Activated CD4-positive, alpha-beta T cell treated with anti-CD3 and anti-CD28 coated beads, Interleukin-2, amount 10 ng/mL, durations not matched to agents 7 days and 5 days (primary cell): ENCODE results near the gene ESD. TPM values are rescaled to one million over a fixed set of nuclear protein-coding genes. Genes with fewer than 3 reads are reported as not detected.

Source experiments
- CTCF ChIA-PET: fragments of 350-600 bp; sonication (Branson Sonifier 250); formaldehyde crosslinking; loops from one replicate; lab custom pipeline; 2021; ENCODE audit warnings: antibody characterized with exemption; lab: Charles Lee
- POLR2A ChIA-PET: fragments of 350-600 bp; sonication (Branson Sonifier 250); formaldehyde crosslinking; loops from one replicate; lab custom pipeline; 2021; ENCODE audit warnings: antibody characterized with exemption; lab: Charles Lee
- DNase-seq: peaks from one replicate; pipeline ENCODE4 v3.0.0-alpha.2; 2020
- H3K27ac Mint-ChIP-seq: one replicate; pipeline ENCODE4 v1.8.0; 2021; ENCODE audit warnings: mild to moderate bottlenecking, moderate library complexity, mixed read lengths
- H3K27me3 Mint-ChIP-seq: one replicate; pipeline ENCODE4 v1.8.0; 2021; ENCODE audit warnings: mixed read lengths
- H3K36me3 Mint-ChIP-seq: one replicate; pipeline ENCODE4 v1.8.0; 2021; ENCODE audit warnings: low read depth, mixed read lengths
- H3K4me1 Mint-ChIP-seq: one replicate; pipeline ENCODE4 v1.8.0; 2021; ENCODE audit warnings: mixed read lengths
- H3K4me3 Mint-ChIP-seq: one replicate; pipeline ENCODE4 v1.8.0; 2021; ENCODE audit warnings: mild to moderate bottlenecking, moderate library complexity, mixed read lengths
- H3K9me3 Mint-ChIP-seq: one replicate; pipeline ENCODE4 v1.8.0; 2021; ENCODE audit warnings: mixed read lengths
- total RNA-seq, 2 experiments: library from RNA; stranded (reverse); gene quantifications; one replicate each; pipeline ENCODE4 v1.2.3, GENCODE V29; 2021

Gene ESD
- total RNA-seq, 2 experiments from 2014 or later = 94.7 to 109 TPM

DNA sequence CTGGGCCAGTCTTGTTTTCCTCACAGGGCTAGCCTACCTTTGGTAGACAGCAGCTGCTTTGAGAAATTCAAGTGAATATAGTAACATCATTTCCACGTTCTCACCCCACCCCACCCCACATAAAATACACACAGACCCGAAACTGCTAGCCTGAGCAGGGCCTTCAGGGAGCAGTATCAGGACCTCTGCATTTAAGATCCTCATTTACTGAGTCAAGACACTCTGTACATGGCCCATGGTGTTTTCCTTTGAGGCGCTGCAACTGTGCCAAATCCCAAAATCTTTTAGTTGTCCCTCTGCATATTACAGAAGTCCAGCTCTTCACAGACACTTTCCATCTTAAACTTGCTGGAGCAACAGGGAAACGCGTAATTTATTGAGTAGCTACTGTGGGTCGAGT, 43.0 kb downstream of the ESD start:
- POLR2A ChIA-PET = no interaction called here
- peaks cover 40% of the 10 kb centered on the region for H3K4me1 Mint-ChIP-seq
- H3K27ac Mint-ChIP-seq = no peak overlapping the region
- no peak for DNase-seq
- no peaks in the 10 kb centered on the region for H3K9me3 Mint-ChIP-seq
- H3K27me3 Mint-ChIP-seq = peaks cover 1% of the 10 kb centered on the region
- no peak overlapping the region for H3K4me3 Mint-ChIP-seq
- H3K36me3 Mint-ChIP-seq = peaks cover 27% of the 10 kb centered on the region
- CTCF ChIA-PET = interaction anchor here (0.6 to 1.0 kb wide), 2 partner anchors 95 to 103 kb away, joined by 3 read pairs; no protein-coding TSS in a partner anchor

- Mint-ChIP-seq H3K27ac (no peak overlapping the region), H3K27me3 (peaks cover 1% of the 10 kb centered on the region), H3K36me3 (peaks cover 27% of the 10 kb centered on the region), H3K4me3 (no peak overlapping the region), H3K4me1 (peaks cover 38% of the 10 kb centered on the region), H3K9me3 (no peaks in the 10 kb centered on the region)
- CTCF ChIA-PET = interaction anchor here (1.0 kb wide), 1 partner anchor 96 kb away, joined by 3 read pairs; no protein-coding TSS in a partner anchor
- POLR2A ChIA-PET = no interaction called here
- DNase-seq = no peak
Observed at GRCh38 chr13:46753137-46753536, 43.8 kb downstream of the ESD start.

DNA sequence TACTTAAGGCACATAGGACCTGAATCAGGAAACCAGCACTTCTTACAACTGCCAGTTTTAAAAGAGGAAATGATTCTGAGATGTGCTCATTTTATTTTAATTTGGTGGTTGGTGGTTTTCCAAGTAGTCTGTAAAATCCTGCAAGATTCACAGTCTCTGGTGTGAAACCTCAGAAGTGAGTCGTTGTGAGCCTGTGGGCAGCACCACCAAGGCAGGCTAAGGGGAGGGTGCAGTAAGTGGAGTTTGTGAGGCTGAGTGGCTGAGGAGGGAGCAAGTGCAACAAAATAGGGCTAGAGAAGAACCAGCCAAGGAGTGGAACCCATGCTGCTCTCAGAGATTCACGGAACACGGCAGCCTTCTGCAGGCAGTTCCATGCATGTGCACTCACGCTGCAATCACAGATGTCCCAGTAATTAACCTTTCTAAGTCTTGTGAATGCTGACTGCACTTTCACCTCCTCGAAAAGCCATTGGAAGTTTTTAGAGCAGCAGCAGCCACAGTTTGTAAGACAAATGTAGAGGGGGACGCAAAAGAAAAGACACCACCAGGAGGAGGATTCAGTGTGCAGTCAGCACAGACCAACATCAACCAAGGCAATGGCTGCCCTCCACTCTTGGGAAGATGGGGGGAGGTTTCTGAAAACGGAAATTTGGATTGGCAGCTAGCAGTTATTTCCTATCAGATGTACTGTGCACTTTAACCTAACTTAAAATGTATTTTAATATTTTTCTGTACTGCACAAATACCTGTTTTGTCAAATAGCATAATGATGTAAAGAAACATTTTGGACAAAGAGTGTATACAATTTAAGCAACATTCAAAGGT, 44.9 kb downstream of the ESD start:
- DNase-seq = peak; percentile 68
- Mint-ChIP-seq H3K4me3 (peak overlapping the region; percentile 11), H3K36me3 (peaks cover 27% of the 10 kb centered on the region), H3K4me1 (peaks cover 36% of the 10 kb centered on the region), H3K9me3 (no peaks in the 10 kb centered on the region), H3K27ac (peak overlapping the region; percentile 84), H3K27me3 (no peaks in the 10 kb centered on the region)
- CTCF ChIA-PET = interaction anchor here (0.9 to 1.0 kb wide), 2 partner anchors 26 to 201 kb away, joined by 3 read pairs; no protein-coding TSS in a partner anchor
- POLR2A ChIA-PET = no interaction called here

GRCh38 chr13:46749951-46750350, 47.0 kb downstream of the ESD start:
- no peak for DNase-seq
- Mint-ChIP-seq H3K4me1 (peaks cover 36% of the 10 kb centered on the region), H3K9me3 (no peaks in the 10 kb centered on the region), H3K36me3 (peaks cover 37% of the 10 kb centered on the region), H3K4me3 (no peak overlapping the region), H3K27me3 (no peaks in the 10 kb centered on the region), H3K27ac (no peak overlapping the region)
- POLR2A ChIA-PET = no interaction called here
- CTCF ChIA-PET = interaction anchor here (0.7 kb wide), 1 partner anchor 43 kb away, joined by 3 read pairs; no protein-coding TSS in a partner anchor

GRCh38 chr13:46748300-46748699, 48.7 kb downstream of the ESD start:
- Mint-ChIP-seq H3K27ac (no peak overlapping the region), H3K27me3 (no peaks in the 10 kb centered on the region), H3K9me3 (no peaks in the 10 kb centered on the region), H3K36me3 (peaks cover 37% of the 10 kb centered on the region), H3K4me1 (peaks cover 25% of the 10 kb centered on the region), H3K4me3 (no peak overlapping the region)
- CTCF ChIA-PET = interaction anchor here (0.6 kb wide), 1 partner anchor 270 kb away, joined by 4 read pairs; no protein-coding TSS in a partner anchor
- no peak for DNase-seq
- POLR2A ChIA-PET = no interaction called here

DNA sequence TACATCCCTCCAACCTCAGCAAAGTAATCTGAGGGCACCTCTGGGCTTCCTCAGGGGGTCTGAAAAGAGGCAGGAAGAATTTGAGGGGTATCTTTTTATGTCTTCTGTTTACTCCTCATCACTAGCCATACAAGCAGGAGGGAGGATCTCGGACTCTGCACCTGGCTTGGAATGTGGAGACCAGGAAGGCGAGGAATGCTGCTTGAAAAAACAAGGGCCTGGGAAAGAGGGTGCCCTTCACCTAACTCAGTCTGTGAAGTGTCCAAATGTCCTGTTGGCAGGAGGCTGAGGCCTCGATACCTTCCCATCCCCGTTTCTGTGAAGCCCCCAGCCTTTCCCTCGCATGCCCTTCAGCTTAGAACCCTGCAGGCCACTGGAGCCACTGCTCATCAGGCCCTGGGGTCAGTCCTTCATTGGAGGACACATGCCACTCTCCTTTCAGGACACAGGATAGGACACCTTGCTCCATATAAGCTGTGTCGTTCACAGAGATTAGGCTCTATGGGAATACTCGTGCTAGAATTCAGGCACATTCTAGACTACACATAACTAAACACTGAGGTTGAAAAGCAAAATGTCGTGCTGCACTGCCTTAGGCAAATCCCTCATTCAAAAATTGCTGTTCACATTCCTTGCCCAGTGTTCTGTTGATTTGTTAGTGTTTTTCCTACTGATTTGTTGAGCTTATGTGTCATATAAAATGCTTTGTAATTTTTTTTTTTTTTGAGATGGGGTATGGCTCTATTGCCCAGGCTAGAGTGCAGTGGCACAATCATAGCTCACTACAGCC, 49.7 kb downstream of the ESD start:
- Mint-ChIP-seq H3K9me3 (no peaks in the 10 kb centered on the region), H3K27ac (no peak overlapping the region), H3K27me3 (no peaks in the 10 kb centered on the region), H3K4me1 (peaks cover 17% of the 10 kb centered on the region), H3K36me3 (peaks cover 33% of the 10 kb centered on the region), H3K4me3 (no peak overlapping the region)
- ChIA-PET POLR2A (no interaction called here), CTCF (interaction anchor here (0.6 kb wide), 1 partner anchor 268 kb away, joined by 4 read pairs; no protein-coding TSS in a partner anchor)
- DNase-seq = no peak

DNA sequence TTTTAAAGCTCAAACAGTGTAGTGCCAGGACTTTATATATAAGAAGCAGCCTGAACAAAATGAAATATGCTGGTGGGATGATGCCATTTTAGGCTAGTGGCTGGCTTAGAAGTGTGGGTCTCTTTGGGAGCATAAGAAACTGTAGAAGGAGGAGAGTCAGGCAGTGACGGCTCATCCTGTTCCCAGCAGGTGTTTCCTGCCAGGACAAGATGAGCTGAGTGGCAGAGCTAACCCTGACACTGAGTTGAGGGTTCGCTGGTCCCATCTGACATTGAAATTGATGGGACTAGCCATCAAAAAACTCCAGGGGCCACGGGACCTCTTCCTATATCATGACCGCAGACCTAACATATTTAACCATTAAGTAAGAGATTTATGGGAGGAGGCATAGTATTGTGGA, 51.3 kb downstream of the ESD start:
- Mint-ChIP-seq H3K4me3 (no peak overlapping the region), H3K27me3 (no peaks in the 10 kb centered on the region), H3K9me3 (no peaks in the 10 kb centered on the region), H3K27ac (no peak overlapping the region), H3K36me3 (peaks cover 31% of the 10 kb centered on the region), H3K4me1 (peaks cover 4% of the 10 kb centered on the region)
- POLR2A ChIA-PET = no interaction called here
- no peak for DNase-seq
- CTCF ChIA-PET = no interaction called here

DNA sequence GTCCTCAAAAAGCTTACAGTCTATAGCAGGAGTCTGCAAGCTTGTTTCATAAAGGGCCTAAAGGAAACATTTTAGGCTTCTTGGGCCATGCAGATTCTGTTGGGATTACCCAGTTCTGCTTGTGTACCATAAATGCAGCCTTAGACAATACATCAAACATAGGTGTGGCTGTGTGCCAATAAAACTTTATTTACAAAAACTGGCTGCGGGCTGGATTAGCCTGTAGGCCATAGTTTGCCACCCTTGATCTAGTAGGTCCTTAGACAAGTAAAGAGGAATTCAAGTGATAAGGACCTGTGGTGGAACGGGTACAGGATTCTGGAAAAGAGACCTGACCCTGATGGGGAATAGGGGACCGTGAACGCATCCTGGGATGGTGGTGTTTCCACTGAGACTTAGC, 51.9 kb downstream of the ESD start:
- ChIA-PET CTCF (no interaction called here), POLR2A (no interaction called here)

GRCh38 chr13:46743191-46743590, 53.8 kb downstream of the ESD start:
- ChIA-PET CTCF (interaction anchor here (1.2 kb wide), 1 partner anchor 229 kb away, joined by 3 read pairs; no protein-coding TSS in a partner anchor), POLR2A (no interaction called here)
- Mint-ChIP-seq H3K4me3 (no peak overlapping the region), H3K9me3 (no peaks in the 10 kb centered on the region), H3K27me3 (no peaks in the 10 kb centered on the region), H3K27ac (no peak overlapping the region), H3K36me3 (peaks cover 23% of the 10 kb centered on the region), H3K4me1 (no peaks in the 10 kb centered on the region)
- DNase-seq = no peak

More for the DNA sequence above, 51.9 kb downstream of the ESD start:
- Mint-ChIP-seq H3K27me3 (no peaks in the 10 kb centered on the region), H3K4me1 (no peaks in the 10 kb centered on the region), H3K27ac (no peak overlapping the region), H3K9me3 (no peaks in the 10 kb centered on the region), H3K36me3 (peaks cover 25% of the 10 kb centered on the region), H3K4me3 (no peak overlapping the region)
- DNase-seq = no peak

- Mint-ChIP-seq H3K4me3 (no peak overlapping the region), H3K9me3 (no peaks in the 10 kb centered on the region), H3K36me3 (peaks cover 18% of the 10 kb centered on the region), H3K27ac (no peak overlapping the region), H3K27me3 (no peaks in the 10 kb centered on the region), H3K4me1 (no peaks in the 10 kb centered on the region)
- ChIA-PET POLR2A (no interaction called here), CTCF (interaction anchor here (0.6 kb wide), 1 partner anchor 79 kb away, joined by 3 read pairs; no protein-coding TSS in a partner anchor)
- DNase-seq = no peak
Observed at GRCh38 chr13:46739447-46740098, 57.4 kb downstream of the ESD start.

GRCh38 chr13:46738766-46739165, 58.2 kb downstream of the ESD start:
- H3K4me1 Mint-ChIP-seq = no peaks in the 10 kb centered on the region
- POLR2A ChIA-PET = no interaction called here
- H3K36me3 Mint-ChIP-seq = peaks cover 12% of the 10 kb centered on the region
- no peak overlapping the region for H3K4me3 Mint-ChIP-seq
- CTCF ChIA-PET = no interaction called here
- no peak overlapping the region for H3K27ac Mint-ChIP-seq
- DNase-seq = no peak
- no peaks in the 10 kb centered on the region for H3K27me3 Mint-ChIP-seq
- H3K9me3 Mint-ChIP-seq = no peaks in the 10 kb centered on the region

DNA sequence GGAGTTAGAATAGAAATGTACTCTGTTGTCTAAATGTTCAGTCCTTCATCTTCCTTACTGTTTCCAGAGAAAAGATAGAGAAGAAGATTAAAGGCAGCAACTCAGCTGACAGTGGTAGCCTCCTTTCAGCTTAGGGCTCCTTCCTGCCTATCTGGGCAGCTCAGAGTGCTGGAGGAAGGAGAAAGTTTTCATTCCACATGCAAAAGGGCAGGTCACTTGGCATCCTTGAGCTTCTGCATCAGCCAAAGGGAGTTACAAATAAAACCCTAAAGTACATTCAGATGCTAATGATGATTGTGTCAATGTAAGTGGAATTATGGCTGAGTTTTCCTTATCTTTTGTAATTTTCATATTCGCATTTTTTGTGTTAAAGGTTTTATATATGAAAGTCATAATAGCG, 58.9 kb downstream of the ESD start:
- peaks cover 15% of the 10 kb centered on the region for H3K36me3 Mint-ChIP-seq
- H3K27me3 Mint-ChIP-seq = no peaks in the 10 kb centered on the region
- DNase-seq = no peak
- CTCF ChIA-PET = no interaction called here
- no peaks in the 10 kb centered on the region for H3K4me1 Mint-ChIP-seq
- POLR2A ChIA-PET = no interaction called here
- no peaks in the 10 kb centered on the region for H3K9me3 Mint-ChIP-seq
- no peak overlapping the region for H3K27ac Mint-ChIP-seq
- H3K4me3 Mint-ChIP-seq = no peak overlapping the region
